ENCODE results near the gene PI4KA. TPM values are rescaled to one million over a fixed set of nuclear protein-coding genes. Genes with fewer than 3 reads are reported as not detected.

Gene PI4KA
- total RNA-seq, 1 experiment from 2014 or later: 71.6 TPM

DNA sequence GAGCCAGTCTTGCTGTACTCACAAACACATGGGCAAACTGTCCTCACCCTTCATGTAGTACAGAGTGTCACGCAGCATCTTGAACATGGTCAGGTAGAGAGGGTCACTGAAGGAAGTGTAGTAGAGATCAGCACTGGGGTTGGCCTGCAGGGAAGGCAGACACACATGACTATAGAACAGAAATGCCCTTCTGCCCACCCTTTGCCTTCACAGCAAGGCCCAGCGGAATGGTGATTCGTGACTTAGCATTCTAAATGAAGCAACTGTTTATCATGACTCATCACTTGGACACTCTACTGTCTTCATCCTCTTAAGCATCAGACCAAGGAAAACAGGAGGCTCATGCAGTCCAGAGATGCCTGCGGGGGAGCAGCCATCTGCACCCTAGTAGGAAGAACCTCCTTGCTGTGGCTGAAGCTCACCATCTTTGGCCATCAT lies 51.3 kb downstream of the PI4KA start:
- no TSS peak for BruUV-seq (replicated peaks)
- peaks cover 20% of the 10 kb centered on the region for H3K36me3 ChIP-seq (ENCODE audit: insufficient read depth, low read length, poor library complexity, severe bottlenecking)
- ChIA-PET POLR2A (ENCODE audit: low non-redundant PET) (no interaction called here), CTCF (no interaction called here)
- H3K4me3 ChIP-seq (ENCODE audit: low read depth, low read length, poor library complexity, severe bottlenecking): no peak overlapping the region
- no peaks in the 10 kb centered on the region for H3K9me3 ChIP-seq (ENCODE audit: low read depth, low read length, poor library complexity, severe bottlenecking)
- H3K27me3 ChIP-seq (replicated peaks; ENCODE audit: insufficient read depth, low read depth, low read length, poor library complexity): no peaks in the 10 kb centered on the region
- TF ChIP-seq, protein P1, sequence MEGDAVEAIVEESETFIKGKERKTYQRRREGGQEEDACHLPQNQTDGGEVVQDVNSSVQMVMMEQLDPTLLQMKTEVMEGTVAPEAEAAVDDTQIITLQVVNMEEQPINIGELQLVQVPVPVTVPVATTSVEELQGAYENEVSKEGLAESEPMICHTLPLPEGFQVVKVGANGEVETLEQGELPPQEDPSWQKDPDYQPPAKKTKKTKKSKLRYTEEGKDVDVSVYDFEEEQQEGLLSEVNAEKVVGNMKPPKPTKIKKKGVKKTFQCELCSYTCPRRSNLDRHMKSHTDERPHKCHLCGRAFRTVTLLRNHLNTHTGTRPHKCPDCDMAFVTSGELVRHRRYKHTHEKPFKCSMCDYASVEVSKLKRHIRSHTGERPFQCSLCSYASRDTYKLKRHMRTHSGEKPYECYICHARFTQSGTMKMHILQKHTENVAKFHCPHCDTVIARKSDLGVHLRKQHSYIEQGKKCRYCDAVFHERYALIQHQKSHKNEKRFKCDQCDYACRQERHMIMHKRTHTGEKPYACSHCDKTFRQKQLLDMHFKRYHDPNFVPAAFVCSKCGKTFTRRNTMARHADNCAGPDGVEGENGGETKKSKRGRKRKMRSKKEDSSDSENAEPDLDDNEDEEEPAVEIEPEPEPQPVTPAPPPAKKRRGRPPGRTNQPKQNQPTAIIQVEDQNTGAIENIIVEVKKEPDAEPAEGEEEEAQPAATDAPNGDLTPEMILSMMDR (conservative IDR thresholded peaks at IDR 0.05; ENCODE audit: low read depth, low read length): no peak
- TF ChIP-seq EZH2 (IDR thresholded peaks at IDR 0.05; ENCODE audit: borderline replicate concordance, low read depth, low read length, poor library complexity, severe bottlenecking): no peak
- no peaks in the 10 kb centered on the region for H3K4me1 ChIP-seq (ENCODE audit: insufficient read depth, low read length, poor library complexity, severe bottlenecking)
- H3K27ac ChIP-seq (ENCODE audit: low read depth, low read length, poor library complexity, severe bottlenecking): no peak overlapping the region
- DNase-seq (ENCODE audit: low spot score): peak; percentile 35
- intact Hi-C loops (cut with micrococcal nuclease; ENCODE audit: unreplicated experiment): loop anchor here (10.0 kb wide), 1 partner anchor 137 kb away; no protein-coding TSS in a partner anchor

DNA sequence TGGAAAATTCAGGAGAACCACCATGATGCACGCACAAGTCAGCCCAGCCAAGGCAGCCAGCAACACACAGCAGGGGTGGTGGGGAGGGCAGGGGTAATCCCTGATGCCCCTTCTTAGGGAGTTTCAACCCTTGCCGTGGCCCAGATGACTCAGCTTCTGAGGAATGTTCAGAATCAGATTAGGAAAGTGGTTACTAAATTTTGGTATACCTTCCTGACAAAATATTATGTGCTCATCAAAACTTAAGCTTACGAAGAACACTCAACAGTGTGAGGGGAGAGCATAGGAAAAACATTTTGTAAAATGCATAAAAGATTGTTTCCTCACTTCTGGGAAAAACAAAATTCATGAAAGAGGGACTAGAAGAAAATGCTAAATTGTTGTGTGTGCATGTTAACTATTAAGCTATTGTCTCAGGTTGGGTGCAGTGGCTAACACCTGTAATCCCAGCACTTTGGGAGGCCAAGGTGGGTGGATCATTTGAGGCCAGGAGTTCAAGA lies 52.6 kb downstream of the PI4KA start:
- Histone ChIP-seq H3K36me3 (ENCODE audit: insufficient read depth, low read length, poor library complexity, severe bottlenecking) (peaks cover 20% of the 10 kb centered on the region), H3K27ac (ENCODE audit: low read depth, low read length, poor library complexity, severe bottlenecking) (no peak overlapping the region), H3K27me3 (replicated peaks; ENCODE audit: insufficient read depth, low read depth, low read length, poor library complexity) (no peaks in the 10 kb centered on the region), H3K4me1 (ENCODE audit: insufficient read depth, low read length, poor library complexity, severe bottlenecking) (no peaks in the 10 kb centered on the region), H3K9me3 (ENCODE audit: low read depth, low read length, poor library complexity, severe bottlenecking) (no peaks in the 10 kb centered on the region), H3K4me3 (ENCODE audit: low read depth, low read length, poor library complexity, severe bottlenecking) (no peak overlapping the region)
- intact Hi-C loops (cut with micrococcal nuclease; ENCODE audit: unreplicated experiment): loop anchor here (10.0 kb wide), 1 partner anchor 139 kb away; no protein-coding TSS in a partner anchor
- POLR2A ChIA-PET (ENCODE audit: low non-redundant PET): no interaction called here
- no TSS peak for BruUV-seq (replicated peaks)
- CTCF ChIA-PET: no interaction called here
- DNase-seq (ENCODE audit: low spot score): peak; percentile 53
- TF ChIP-seq, protein P1 (conservative IDR thresholded peaks at IDR 0.05; ENCODE audit: low read depth, low read length): no peak
- no peak for TF ChIP-seq EZH2 (IDR thresholded peaks at IDR 0.05; ENCODE audit: borderline replicate concordance, low read depth, low read length, poor library complexity, severe bottlenecking)

DNA sequence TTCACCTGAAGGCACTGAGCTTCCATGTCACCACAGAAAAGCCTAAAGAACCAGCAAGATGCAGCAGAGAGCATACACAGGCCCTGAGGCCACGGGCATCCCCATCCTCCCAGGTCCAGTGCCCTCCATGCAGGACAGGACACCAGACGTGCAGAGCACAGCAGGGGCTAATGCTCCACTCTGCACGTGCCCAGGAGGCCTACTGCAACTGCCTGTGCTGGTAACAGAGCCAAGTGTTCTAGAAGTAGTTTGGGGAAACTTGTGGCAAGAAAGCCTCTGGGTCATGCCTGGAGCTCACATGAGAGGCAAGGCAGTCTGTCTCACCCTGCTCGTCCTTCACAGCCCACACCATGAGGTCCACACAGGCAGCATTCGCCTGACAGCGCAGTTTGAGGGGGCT lies 54.0 kb downstream of the PI4KA start:
- Histone ChIP-seq H3K27ac (ENCODE audit: low read depth, low read length, poor library complexity, severe bottlenecking) (no peak overlapping the region), H3K4me3 (ENCODE audit: low read depth, low read length, poor library complexity, severe bottlenecking) (no peak overlapping the region), H3K27me3 (replicated peaks; ENCODE audit: insufficient read depth, low read depth, low read length, poor library complexity) (no peaks in the 10 kb centered on the region), H3K36me3 (ENCODE audit: insufficient read depth, low read length, poor library complexity, severe bottlenecking) (peaks cover 18% of the 10 kb centered on the region), H3K4me1 (ENCODE audit: insufficient read depth, low read length, poor library complexity, severe bottlenecking) (no peaks in the 10 kb centered on the region), H3K9me3 (ENCODE audit: low read depth, low read length, poor library complexity, severe bottlenecking) (no peaks in the 10 kb centered on the region)
- ChIA-PET POLR2A (ENCODE audit: low non-redundant PET) (no interaction called here), CTCF (interaction anchor here (0.6 to 1.7 kb wide), 5 partner anchors 11 to 842 kb away, joined by 3 to 6 read pairs (median 4); partner anchors contain the start of genes PI4KA, SNAP29 and THAP7)
- no TSS peak for BruUV-seq (replicated peaks)
- intact Hi-C loops (cut with micrococcal nuclease; ENCODE audit: unreplicated experiment): loop anchor here (10.0 kb wide), 1 partner anchor 140 kb away; no protein-coding TSS in a partner anchor
- no peak for TF ChIP-seq EZH2 (IDR thresholded peaks at IDR 0.05; ENCODE audit: borderline replicate concordance, low read depth, low read length, poor library complexity, severe bottlenecking)
- TF ChIP-seq, protein P1 (conservative IDR thresholded peaks at IDR 0.05; ENCODE audit: low read depth, low read length): no peak
- no peak for DNase-seq (ENCODE audit: low spot score)
